K562 (cell line): Measurements from ENCODE around the gene SMG6. TPM values are rescaled to one million over a fixed set of nuclear protein-coding genes. Genes with fewer than 3 reads are reported as not detected.

Experiments
- ATAC-seq: fragments of 200-7000 bp; cut with Tn5 transposase; 3 replicates; pipeline ENCODE4 v1.9.1; 2020; ENCODE audit warnings: moderate library complexity
- BruUV-seq: library from RNA; stranded (reverse); fragments of 400-500 nt; replicated peaks from 2 replicates; lab custom pipeline; 2021; lab: Mats Ljungman, UMichigan
- CTCF ChIA-PET: fragments of 300-600 bp; formaldehyde crosslinking; extraction: SDS; loops from one replicate; lab custom pipeline; 2021; ENCODE audit warnings: low intra/inter-chr PET ratio; lab: Yijun Ruan, JAX
- POLR2A ChIA-PET: fragments of 300-600, 350-650 bp; sonication (Branson Sonifier 250); formaldehyde crosslinking; extraction: SDS; loops from one replicate; lab custom pipeline; 2021; ENCODE audit warnings: antibody characterized with exemption, inconsistent platforms; lab: Yijun Ruan, JAX
- DNase-seq, 4 experiments: peaks; one replicate each; pipeline versions ENCODE4 v3.0.0 to v3.0.0-alpha.2; 2011 to 2018; ENCODE audit warnings: low spot score in 3 of 4, mixed read lengths in 3 of 4; ENCODE audit errors: extremely low read depth in 1 of 4
- FAIRE-seq: peaks from 2 replicates; lab custom pipeline; 2011; peaks lifted over from hg19 to GRCh38; lab: Jason Lieb, UNC
- H2AFZ ChIP-seq: 2 replicates; pipeline ENCODE4 v1.6.0; 2011; ENCODE audit warnings: low read depth, low read length, control low read depth, inconsistent platforms
- H3K27ac ChIP-seq: fragments of 200-600 bp; 3 replicates; pipeline ENCODE4 v1.8.0; 2011; ENCODE audit warnings: low read depth, mild to moderate bottlenecking, control low read depth, inconsistent platforms, low read length, moderate library complexity, mixed read lengths; ENCODE audit errors: extremely low read depth
- H3K27me3 ChIP-seq, 2 experiments: fragments of 300-600 bp in 1 of 2; 2 replicates in 1 of 2; 3 replicates in 1 of 2; pipeline versions ENCODE4 v1.6.0 to v1.8.0; 2011; ENCODE audit warnings: inconsistent platforms in 2 of 2, low read length in 2 of 2, mild to moderate bottlenecking in 1 of 2, mixed read lengths in 1 of 2, moderate library complexity in 1 of 2; ENCODE audit not compliant: control insufficient read depth in 2 of 2, insufficient read depth in 2 of 2
- H3K36me3 ChIP-seq: fragments of 300-600 bp; 3 replicates; pipeline ENCODE4 v1.8.0; 2011; ENCODE audit warnings: mild to moderate bottlenecking, low read length, inconsistent platforms; ENCODE audit not compliant: control insufficient read depth, insufficient read depth
- H3K4me1 ChIP-seq, 2 experiments: fragments of 200-600 bp in 1 of 2; replicated peaks in 1 of 2; 2 replicates in 1 of 2; 3 replicates in 1 of 2; pipeline versions ENCODE4 v1.5.1 to v1.8.0; 2011; ENCODE audit warnings: inconsistent platforms in 2 of 2, low read length in 2 of 2, mild to moderate bottlenecking in 1 of 2, mixed read lengths in 1 of 2, moderate library complexity in 1 of 2; ENCODE audit not compliant: control insufficient read depth in 2 of 2, insufficient read depth in 2 of 2
- H3K4me2 ChIP-seq: 2 replicates; pipeline ENCODE4 v1.6.1; 2011; ENCODE audit warnings: low read length, control low read depth, inconsistent platforms, mixed read lengths; ENCODE audit not compliant: insufficient read depth
- H3K4me3 ChIP-seq: fragments of 200-600 bp; sonication (generic), shearing (Covaris generic); 2 replicates; pipeline ENCODE4 v1.5.1; 2016; ENCODE audit warnings: control low read depth, inconsistent platforms
- H3K79me2 ChIP-seq: fragments of 200-600 bp; 3 replicates; pipeline ENCODE4 v1.8.0; 2011; ENCODE audit warnings: low read length, inconsistent platforms; ENCODE audit not compliant: control insufficient read depth, insufficient read depth
- H3K9ac ChIP-seq, 2 experiments: 2 replicates each; pipeline versions ENCODE4 v1.6.0 to v1.6.1; 2011; ENCODE audit warnings: low read depth in 2 of 2, low read length in 2 of 2, control low read depth in 1 of 2, inconsistent platforms in 1 of 2, mild to moderate bottlenecking in 1 of 2, mixed read lengths in 1 of 2; ENCODE audit not compliant: insufficient read depth in 1 of 2
- H3K9me1 ChIP-seq: one replicate; pipeline ENCODE4 v1.6.0; 2011; ENCODE audit warnings: inconsistent platforms, mild to moderate bottlenecking, low read length, moderate library complexity; ENCODE audit not compliant: control insufficient read depth, insufficient read depth
- H3K9me3 ChIP-seq: replicated peaks from 2 replicates; pipeline ENCODE4 v1.5.1; 2011; ENCODE audit warnings: low read depth, low read length, inconsistent platforms; ENCODE audit not compliant: control insufficient read depth, insufficient read depth
- H4K20me1 ChIP-seq: replicated peaks from 2 replicates; pipeline ENCODE4 v1.6.1; 2011; ENCODE audit warnings: low read length, inconsistent platforms, mixed read lengths; ENCODE audit not compliant: control insufficient read depth, insufficient read depth
- CBX8 ChIP-seq: fragments of 200-600 bp; sonication (generic); IDR thresholded peaks from 2 replicates; pipeline ENCODE4 v1.6.1; 2012; ENCODE audit warnings: borderline replicate concordance, mixed run types, low read depth, mild to moderate bottlenecking, moderate library complexity, mixed read lengths, low read length, control low read depth, inconsistent platforms; ENCODE audit not compliant: poor library complexity, severe bottlenecking; ENCODE audit errors: extremely low read depth
- FOS ChIP-seq: IDR thresholded peaks from 3 replicates; pipeline ENCODE4 v1.6.1; 2011; ENCODE audit not compliant: insufficient read length; ENCODE audit errors: extremely low read depth
- RB1 ChIP-seq: fragments of 450-650 bp; IDR thresholded peaks from 2 replicates; pipeline ENCODE4 v1.6.1; 2017; ENCODE audit warnings: low read depth, mild to moderate bottlenecking
- ZBED1 ChIP-seq: IDR thresholded peaks from 2 replicates; pipeline ENCODE4 v1.6.1; 2014
- WGBS: fragments of 100-300 bp; shearing (Covaris generic); methylation state at CpG from one replicate; pipeline ENCODE4 v1.1.6; 2016; ENCODE audit warnings: low coverage, mixed read lengths; ENCODE audit not compliant: insufficient coverage; ENCODE audit errors: missing lambda C conversion rate; 5-methylcytosine and 5-hydroxymethylcytosine counted together
- in situ Hi-C: fragments of 300-500 bp; cut with MboI; formaldehyde crosslinking; loops from 4 replicates; pipeline ENCODE4 v1.15.0; 2018; ENCODE audit warnings: inconsistent platforms, mixed read lengths
- intact Hi-C: fragments of 100-400 bp; cut with micrococcal nuclease; formaldehyde crosslinking; loops from 2 replicates; pipeline ENCODE4 v1.14.2; 2022
- polyA plus RNA-seq, 8 experiments: library from polyadenylated mRNA; depleted of rRNA in 4 of 8; stranded (reverse) in 5 of 8; unstranded in 3 of 8; fragments of >200 nt; fragmentation: Nextera tagmentation in 2 of 8; fragmentation: Illumina TruSeq in 1 of 8; extraction: Ambion mirVana in 2 of 8; extraction: Trizol in 1 of 8; gene quantifications; 2 replicates each; pipeline versions ENCODE4 v1.2.1 to v1.2.3, GENCODE V29; 2011 to 2014; ENCODE audit warnings: inconsistent platforms in 1 of 8, missing spikeins in 1 of 8
- total RNA-seq, 7 experiments: library from RNA; depleted of rRNA in 6 of 7; stranded (reverse); fragments of >200 nt in 6 of 7; fragmentation: Illumina TruSeq in 2 of 7; extraction: Trizol in 2 of 7; gene quantifications; 2 replicates each; pipeline versions ENCODE4 v1.2.1 to v1.2.3, GENCODE V29; 2011 to 2021; ENCODE audit warnings: low replicate concordance in 1 of 7

SMG6 gene
- total and polyA plus RNA-seq, 9 of the 15 experiments (the other 6 are each of a cell fraction or from before 2014, with no cell fraction given): 0.44 to 13.9 (median 6.0) TPM

GRCh38 chr17:2247005-2247404 lies 56.6 kb downstream of the SMG6 start:
- Histone ChIP-seq H3K9me3 (no peaks in the 10 kb centered on the region), H3K79me2 (no peaks in the 10 kb centered on the region), H3K4me1 (no peaks in the 10 kb centered on the region), H3K9me1 (no peaks in the 10 kb centered on the region), H3K4me3 (no peak overlapping the region), H4K20me1 (no peaks in the 10 kb centered on the region), H3K27ac (no peak overlapping the region), H3K9ac (no peak overlapping the region), H3K36me3 (peaks cover 20% of the 10 kb centered on the region; the same call in 2 of the 3 replicates), H2AFZ (no peak overlapping the region), H3K4me2 (no peak overlapping the region), H3K27me3 (no peaks in the 10 kb centered on the region)
- ChIA-PET POLR2A (no interaction called here), CTCF (interaction anchor here (1.1 kb wide), 1 partner anchor 181 kb away, joined by 3 read pairs; no protein-coding TSS in a partner anchor)
- in situ Hi-C loops (loop anchor here (10.0 to 25.0 kb wide), 2 partner anchors 182 to 335 kb away; no protein-coding TSS in a partner anchor), intact Hi-C loops (no loop called here)
- no peak for DNase-seq
- no peak for ATAC-seq
- no peak for TF ChIP-seq FOS
- no peak for TF ChIP-seq RB1
- TF ChIP-seq CBX8: no peak
- no peak for TF ChIP-seq ZBED1
- 90% methylated on average over 4 of the region's 4 CpGs for WGBS
- FAIRE-seq: no peak
- BruUV-seq: no TSS peak
